B cell (primary cell): Measurements from ENCODE around the gene TRIO. TPM values are rescaled to one million over a fixed set of nuclear protein-coding genes. Genes with fewer than 3 reads are reported as not detected.

Source experiments
- ATAC-seq: fragments of 200-7000 bp; cut with Tn5 transposase; one replicate; pipeline ENCODE4 v1.10.0; 2021; ENCODE audit warnings: low read depth, mild to moderate bottlenecking, moderate number of reproducible peaks, moderate library complexity
- CTCF ChIA-PET: fragments of 350-600 bp; sonication (Branson Sonifier 250); formaldehyde crosslinking; loops from one replicate; lab custom pipeline; 2021; ENCODE audit warnings: antibody characterized with exemption, inconsistent platforms; lab: Charles Lee
- POLR2A ChIA-PET: fragments of 350-600 bp; sonication (Branson Sonifier 250); formaldehyde crosslinking; loops from one replicate; lab custom pipeline; 2021; ENCODE audit warnings: antibody characterized with exemption; lab: Charles Lee
- DNase-seq: peaks from one replicate; pipeline ENCODE4 v3.0.0; 2013
- H2AFZ ChIP-seq: 2 replicates; pipeline ENCODE4 v1.6.1; 2012; ENCODE audit warnings: mild to moderate bottlenecking, low read depth, low read length; ENCODE audit not compliant: insufficient read depth, poor library complexity, severe bottlenecking
- H3K27ac ChIP-seq, 2 donors: 1 replicate in 1 of 2; 2 replicates in 1 of 2; pipeline ENCODE4 v1.5.1; 2012 to 2013; ENCODE audit warnings: low read length in 2 of 2, mild to moderate bottlenecking in 2 of 2, moderate library complexity in 1 of 2
- H3K27me3 ChIP-seq, 4 experiments: fragments of 200-600 bp in 1 of 4; sonication (generic) in 1 of 4; replicated peaks in 1 of 4; 1 replicate in 2 of 4; 2 replicates in 2 of 4; pipeline versions ENCODE4 v1.6.1 to v1.7.0; 2013 to 2016; ENCODE audit warnings: low read length in 3 of 4, mild to moderate bottlenecking in 2 of 4, mixed read lengths in 1 of 4, moderate library complexity in 1 of 4; ENCODE audit not compliant: insufficient read depth in 4 of 4, control insufficient read depth in 3 of 4; ENCODE audit errors: control extremely low read depth in 1 of 4
- H3K36me3 ChIP-seq, 2 experiments: replicated peaks in 1 of 2; 1 replicate in 1 of 2; 2 replicates in 1 of 2; pipeline versions ENCODE4 v1.6.1 to v1.7.1; 2013; ENCODE audit warnings: low read length in 1 of 2; ENCODE audit not compliant: insufficient read depth in 2 of 2, control insufficient read depth in 1 of 2; ENCODE audit errors: control extremely low read depth in 1 of 2, extremely low read depth in 1 of 2
- H3K4me1 ChIP-seq, 2 donors: fragments of 200-600 bp in 1 of 2; sonication (generic) in 1 of 2; 1 replicate in 1 of 2; 2 replicates in 1 of 2; pipeline versions ENCODE4 v1.5.1 to v1.6.1; 2013 to 2017; ENCODE audit warnings: low read length in 2 of 2; ENCODE audit not compliant: control insufficient read depth in 2 of 2, insufficient read depth in 2 of 2
- H3K4me2 ChIP-seq: replicated peaks from 2 replicates; pipeline ENCODE3; 2012; ENCODE audit warnings: mild to moderate bottlenecking, low read depth, low read length; ENCODE audit not compliant: poor library complexity, severe bottlenecking
- H3K4me3 ChIP-seq, 5 experiments: fragments of 200-600 bp in 1 of 5; sonication (generic) in 1 of 5; 1 replicate in 3 of 5; 2 replicates in 2 of 5; pipeline versions ENCODE4 v1.5.1 to v1.7.0; 2011 to 2016; ENCODE audit warnings: low read length in 4 of 5, mild to moderate bottlenecking in 4 of 5, low read depth in 2 of 5, control low read depth in 1 of 5, moderate library complexity in 1 of 5; ENCODE audit not compliant: insufficient read depth in 1 of 5; ENCODE audit errors: control extremely low read depth in 1 of 5, extremely low read depth in 1 of 5
- H3K79me2 ChIP-seq: fragments of 200-600 bp; sonication (generic); one replicate; pipeline ENCODE4 v1.6.0; 2016; ENCODE audit warnings: low read length; ENCODE audit not compliant: control insufficient read depth, insufficient read depth
- H3K9ac ChIP-seq: fragments of 200-600 bp; sonication (generic); 2 replicates; pipeline ENCODE4 v1.6.1; 2017; ENCODE audit warnings: mild to moderate bottlenecking, low read length, moderate library complexity
- H3K9me3 ChIP-seq, 3 donors: one replicate each; pipeline versions ENCODE4 v1.6.1 to v1.7.1; 2013; ENCODE audit warnings: low read length in 2 of 3; ENCODE audit not compliant: control insufficient read depth in 2 of 3, insufficient read depth in 1 of 3; ENCODE audit errors: control extremely low read depth in 1 of 3
- H4K20me1 ChIP-seq: 2 replicates; pipeline ENCODE4 v1.6.0; 2012; ENCODE audit warnings: mild to moderate bottlenecking, low read length; ENCODE audit not compliant: insufficient read depth, control insufficient read depth, poor library complexity, severe bottlenecking
- H3K27ac Mint-ChIP-seq: one replicate; pipeline ENCODE4 v1.8.0; 2021; ENCODE audit warnings: mixed read lengths
- H3K27me3 Mint-ChIP-seq: one replicate; pipeline ENCODE4 v1.8.0; 2021; ENCODE audit warnings: mixed read lengths
- H3K4me1 Mint-ChIP-seq: one replicate; pipeline ENCODE4 v1.8.0; 2021; ENCODE audit warnings: mixed read lengths
- H3K4me3 Mint-ChIP-seq: one replicate; pipeline ENCODE4 v1.8.0; 2021; ENCODE audit warnings: mixed read lengths
- H3K9me3 Mint-ChIP-seq: one replicate; pipeline ENCODE4 v1.8.0; 2022; ENCODE audit warnings: mixed read lengths; ENCODE audit not compliant: insufficient read depth
- CTCF ChIP-seq: fragments of 200-600 bp; IDR thresholded peaks from one replicate; pipeline ENCODE4 v1.8.0; 2022; ENCODE audit warnings: antibody characterized with exemption, mild to moderate bottlenecking
- EZH2 ChIP-seq: IDR thresholded peaks from 2 replicates; pipeline ENCODE4 v1.6.1; 2012; ENCODE audit warnings: borderline replicate concordance, low read depth, mild to moderate bottlenecking, moderate library complexity, low read length; ENCODE audit not compliant: insufficient read depth, poor library complexity, severe bottlenecking
- WGBS: methylation state at CpG from one replicate; pipeline ENCODE4 v1.1.5; 2013; ENCODE audit warnings: missing lambda C conversion rate; ENCODE audit not compliant: insufficient coverage; 5-methylcytosine and 5-hydroxymethylcytosine counted together
- intact Hi-C: fragments of 100-400 bp; cut with micrococcal nuclease; formaldehyde crosslinking; loops from one replicate; pipeline ENCODE4 v1.10.0; 2022
- polyA plus RNA-seq: library from polyadenylated mRNA; depleted of rRNA; stranded (reverse); fragments of >200 nt; gene quantifications from 2 replicates; pipeline ENCODE4 v1.2.3, GENCODE V29; 2012
- total RNA-seq, 2 donors: library from RNA; stranded (reverse); fragments of 120-200 nt in 1 of 2; gene quantifications; 1 replicate in 1 of 2; 2 replicates in 1 of 2; pipeline versions ENCODE4 v1.2.3 to v1.2.4, GENCODE V29; 2013 to 2022

TRIO gene
- total and polyA plus RNA-seq, 2 donors (not counting 1 experiment from before 2014, with no cell fraction given): 90.5 to 479 TPM

- ATAC-seq: no peak
- TF ChIP-seq EZH2: no peak
- no peak for TF ChIP-seq CTCF
- Histone ChIP-seq H3K79me2 (no peaks in the 10 kb centered on the region), H2AFZ (no peak overlapping the region), H3K4me3 (no peak overlapping the region), H3K9me3 (peaks cover 0 to 6% (median 5%) of the 10 kb centered on the region in 3 donors), H4K20me1 (no peaks in the 10 kb centered on the region), H3K4me1 (peaks cover 11 to 18% of the 10 kb centered on the region in 2 donors), H3K9ac (no peak overlapping the region), H3K36me3 (no peaks in the 10 kb centered on the region), H3K27ac (no peak overlapping the region), H3K4me2 (no peak overlapping the region), H3K27me3 (no peaks in the 10 kb centered on the region)
- Mint-ChIP-seq H3K27me3 (no peaks in the 10 kb centered on the region), H3K27ac (no peak overlapping the region), H3K9me3 (peaks cover 9% of the 10 kb centered on the region), H3K4me1 (peaks cover 20% of the 10 kb centered on the region), H3K4me3 (no peak overlapping the region)
- no peak for DNase-seq
- 17% methylated on average over 1 of the region's 3 CpGs for WGBS
- POLR2A ChIA-PET: no interaction called here
- CTCF ChIA-PET: no interaction called here
- intact Hi-C loops: no loop called here
Measured at GRCh38 chr5:14516901-14517300, 373.8 kb downstream of the TRIO start.

- intact Hi-C loops: no loop called here
- no peak overlapping the region for H3K27ac ChIP-seq
- no peak for DNase-seq
- WGBS: no CpG with 5 or more reads among the region's 7 CpGs
- no peak overlapping the region for H3K9ac ChIP-seq
- Mint-ChIP-seq H3K27ac (no peak overlapping the region), H3K4me3 (no peak overlapping the region), H3K27me3 (no peaks in the 10 kb centered on the region), H3K4me1 (peaks cover 23% of the 10 kb centered on the region), H3K9me3 (peaks cover 9% of the 10 kb centered on the region)
- no peaks in the 10 kb centered on the region for H4K20me1 ChIP-seq
- no peaks in the 10 kb centered on the region for H3K27me3 ChIP-seq
- H3K4me3 ChIP-seq: no peak overlapping the region
- CTCF ChIA-PET: interaction anchor here (0.7 kb wide), 1 partner anchor 314 kb away, joined by 4 read pairs; no protein-coding TSS in a partner anchor
- H2AFZ ChIP-seq: no peak overlapping the region
- H3K36me3 ChIP-seq: no peaks in the 10 kb centered on the region
- ATAC-seq: no peak
- H3K4me2 ChIP-seq: no peak overlapping the region
- peaks cover 11 to 20% of the 10 kb centered on the region in 2 donors for H3K4me1 ChIP-seq
- POLR2A ChIA-PET: no interaction called here
- peaks cover 0 to 6% (median 5%) of the 10 kb centered on the region in 3 donors for H3K9me3 ChIP-seq
- H3K79me2 ChIP-seq: no peaks in the 10 kb centered on the region
- TF ChIP-seq CTCF (no peak), EZH2 (no peak)
Measured at GRCh38 chr5:14518638-14519037, 375.5 kb downstream of the TRIO start.
